NCI-H1105 treated with DMSO at 0.1 percent for 48 hours (cell line): ENCODE data around the gene PSMD12.
"Not testable (repeated sequence)": the region's sequence is repeated elsewhere in the genome, so short reads cannot be mapped to it uniquely, and the experiment has no call there.

Experiments used
- DNase-seq: peaks from one replicate; lab custom pipeline; 2025; lab: John Stamatoyannopoulos, UW

Gene PSMD12

DNA sequence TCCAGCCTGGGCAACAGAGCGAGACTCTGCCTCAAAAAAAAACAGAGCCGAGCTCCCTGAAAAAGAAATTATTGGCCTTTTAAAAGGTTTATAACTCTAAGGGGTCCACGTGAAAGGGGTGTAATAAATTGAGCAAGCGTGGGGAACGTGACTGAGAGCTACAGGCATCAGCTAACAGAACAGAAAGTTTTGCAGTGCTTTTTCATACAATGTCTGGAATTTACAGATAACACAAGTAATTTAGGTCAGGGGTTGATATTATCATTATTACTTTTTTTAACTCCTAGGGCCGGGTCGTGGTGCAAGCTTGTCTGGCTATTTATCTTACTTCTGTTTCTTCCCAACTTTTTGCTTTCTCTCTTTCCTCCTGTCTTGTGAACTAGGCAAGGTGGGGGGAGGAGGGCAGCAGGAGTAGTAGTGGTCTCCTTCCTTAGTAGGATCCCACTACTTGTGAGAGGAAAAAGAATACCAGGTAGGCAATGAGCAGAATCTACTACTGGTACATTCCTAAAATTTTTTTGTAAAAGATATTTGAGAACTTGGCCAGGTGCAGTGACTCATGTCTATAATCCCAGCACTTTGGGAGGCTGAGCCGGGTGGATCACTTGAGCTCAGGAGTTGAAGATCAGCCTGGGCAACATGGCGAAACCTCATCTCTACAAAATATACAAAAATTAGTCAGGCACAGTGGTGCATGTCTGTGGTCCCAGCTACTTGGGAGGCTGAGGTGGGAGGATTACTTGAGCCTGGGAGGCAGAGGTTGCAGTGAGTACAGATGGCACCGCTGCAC is 60.7 kb downstream of the PSMD12 start:
- DNase-seq: not testable (repeated sequence)

DNA sequence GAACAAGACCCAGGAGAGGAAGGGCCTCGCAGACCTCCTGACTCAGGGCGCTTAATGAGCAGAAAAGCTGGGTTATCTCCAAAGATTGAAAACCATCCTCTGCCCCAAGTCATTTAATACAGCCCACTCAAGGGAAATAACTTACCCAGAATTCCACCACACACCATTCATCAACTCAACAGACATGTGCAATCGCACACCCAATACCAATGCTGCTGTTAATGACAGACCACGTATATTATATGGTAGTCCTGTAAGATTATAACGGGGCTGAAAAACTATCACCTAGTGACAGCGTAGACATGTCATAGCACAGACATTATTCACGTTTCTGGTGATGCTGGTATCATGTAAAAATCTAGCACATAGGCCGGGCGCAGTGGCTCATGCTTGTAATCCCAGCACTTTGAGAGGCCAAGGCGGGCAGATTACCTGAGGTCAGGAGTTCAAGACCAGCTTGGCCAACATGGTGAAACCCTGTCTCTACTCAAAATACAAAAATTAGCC is 68.9 kb downstream of the PSMD12 start:
- DNase-seq: no peak

DNA sequence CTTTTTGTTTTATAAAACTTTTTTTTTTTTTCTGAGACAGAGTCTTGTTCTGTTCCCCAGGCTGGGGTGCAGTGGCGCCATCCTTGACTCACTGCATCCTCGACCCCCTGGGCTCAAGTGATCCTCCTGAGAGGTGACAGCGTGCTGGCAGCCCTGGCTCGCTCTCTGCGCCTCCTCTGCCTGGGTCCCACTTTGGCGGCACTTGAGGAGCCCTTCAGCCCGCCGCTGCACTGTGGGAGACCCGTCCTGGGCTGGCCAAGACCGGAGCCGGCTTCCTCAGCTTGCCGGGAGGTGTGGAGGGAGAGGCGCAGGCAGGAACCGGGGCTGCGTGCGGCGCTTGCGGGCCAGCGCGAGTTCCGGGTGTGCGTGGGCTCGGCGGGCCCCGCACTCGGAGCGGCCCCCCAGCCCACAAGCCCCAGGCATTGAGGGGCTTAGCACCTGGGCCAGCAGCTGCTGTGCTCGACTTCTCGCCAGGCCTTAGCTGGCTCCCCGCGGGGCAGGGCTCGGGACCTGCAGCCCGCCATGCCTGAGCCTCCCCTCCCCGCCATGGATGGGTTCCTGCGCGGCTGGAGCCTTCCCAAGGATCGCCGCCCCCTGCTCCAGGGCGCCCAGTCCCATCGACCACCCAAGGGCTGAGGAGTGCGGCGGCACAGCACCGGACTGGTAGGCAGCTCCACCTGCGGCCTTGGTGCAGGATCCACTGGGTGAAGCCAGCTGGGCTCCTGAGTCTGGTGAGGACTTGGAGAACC is 71.8 kb downstream of the PSMD12 start:
- DNase-seq: no peak

DNA sequence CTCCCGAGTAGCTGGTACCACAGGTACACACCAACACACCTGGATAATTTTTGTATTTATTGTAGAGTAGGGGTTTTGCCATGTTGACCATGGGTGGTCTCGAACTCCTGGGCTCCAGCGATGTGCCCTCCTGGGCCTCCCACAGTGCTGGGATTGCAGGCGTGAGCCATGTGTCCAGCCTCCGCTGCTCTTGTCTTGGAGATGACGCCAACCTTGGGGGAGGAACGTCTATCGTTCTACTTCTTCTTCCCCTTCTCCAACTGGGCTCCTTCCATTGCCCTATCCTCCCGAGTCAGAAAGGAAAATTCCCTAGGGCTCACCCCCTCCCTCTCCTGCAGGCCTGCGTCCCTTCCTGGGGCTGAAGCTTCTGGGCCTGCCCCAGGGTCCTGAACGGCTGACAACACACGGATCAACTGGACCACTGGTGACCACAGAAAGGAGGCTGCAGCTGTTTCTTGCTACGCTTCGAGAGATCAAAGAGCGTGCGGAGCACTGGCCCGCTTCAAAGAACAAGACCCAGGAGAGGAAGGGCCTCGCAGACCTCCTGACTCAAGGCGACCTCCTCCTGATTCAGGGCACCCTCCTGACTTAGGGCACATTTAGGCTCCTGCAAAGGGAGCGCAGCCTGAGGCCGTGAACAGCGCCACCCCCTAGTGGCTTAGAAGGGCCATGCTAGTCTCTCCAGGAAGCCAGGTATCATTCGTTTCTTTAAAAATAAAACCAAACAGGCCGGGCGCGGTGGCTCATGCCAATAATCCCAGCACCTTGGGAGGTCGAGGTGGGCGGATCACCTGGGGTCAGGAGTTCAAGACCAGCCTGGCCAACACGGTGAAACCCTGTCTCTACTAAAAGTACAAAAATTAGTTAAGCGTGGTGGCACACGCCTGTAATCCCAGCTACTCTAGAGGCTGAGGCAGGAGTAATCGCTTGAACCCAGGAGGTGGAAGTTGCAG is 72.8 kb downstream of the PSMD12 start:
- DNase-seq: peak; percentile 0

DNA sequence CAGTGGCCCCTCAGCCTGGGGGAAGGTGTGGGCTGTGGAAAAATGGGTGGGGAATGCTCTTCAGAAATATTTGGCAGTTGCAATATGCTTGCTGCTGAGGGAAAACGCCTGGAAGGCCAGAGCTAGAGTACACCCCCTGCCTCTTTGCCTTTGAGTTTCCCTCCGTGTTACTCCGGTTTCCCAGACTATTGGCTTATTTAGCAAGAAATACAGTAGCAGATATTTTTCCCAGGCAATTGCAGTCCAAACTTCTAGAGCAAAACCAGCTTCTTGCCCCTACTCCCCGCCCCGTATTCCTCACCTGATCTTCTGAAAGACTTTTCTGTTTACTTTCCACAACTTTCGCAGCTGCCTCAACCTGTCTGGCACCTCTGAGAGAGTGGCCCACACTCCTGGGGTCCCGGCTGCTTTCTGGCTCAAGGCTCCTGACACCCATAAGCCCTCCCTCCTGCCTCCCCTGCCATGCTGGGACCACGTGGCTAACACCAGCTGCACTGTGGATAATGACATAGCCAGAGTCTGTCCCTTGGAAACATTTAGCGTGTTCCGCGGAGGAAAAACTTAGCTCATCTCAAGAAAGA is 75.6 kb downstream of the PSMD12 start:
- DNase-seq: no peak

DNA sequence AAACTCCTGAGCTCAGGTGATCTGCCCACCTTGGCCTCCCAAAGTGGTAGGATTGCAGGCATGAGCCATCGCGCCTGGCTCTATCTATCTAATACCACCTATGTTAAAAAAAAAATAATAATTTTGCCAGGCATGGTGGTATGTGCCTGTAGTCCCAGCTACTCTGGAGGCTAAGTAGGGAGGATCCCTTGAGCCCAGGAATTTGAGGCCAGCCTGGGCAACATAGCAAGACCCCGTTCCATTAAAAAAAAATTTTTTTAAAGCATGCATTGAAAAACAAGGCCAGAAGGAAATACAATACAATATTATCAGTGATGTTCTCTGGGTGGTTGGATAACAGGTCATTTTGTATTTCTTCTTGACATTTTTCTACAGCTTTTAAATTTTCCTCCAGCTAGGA is 76.1 kb downstream of the PSMD12 start:
- no peak for DNase-seq

DNA sequence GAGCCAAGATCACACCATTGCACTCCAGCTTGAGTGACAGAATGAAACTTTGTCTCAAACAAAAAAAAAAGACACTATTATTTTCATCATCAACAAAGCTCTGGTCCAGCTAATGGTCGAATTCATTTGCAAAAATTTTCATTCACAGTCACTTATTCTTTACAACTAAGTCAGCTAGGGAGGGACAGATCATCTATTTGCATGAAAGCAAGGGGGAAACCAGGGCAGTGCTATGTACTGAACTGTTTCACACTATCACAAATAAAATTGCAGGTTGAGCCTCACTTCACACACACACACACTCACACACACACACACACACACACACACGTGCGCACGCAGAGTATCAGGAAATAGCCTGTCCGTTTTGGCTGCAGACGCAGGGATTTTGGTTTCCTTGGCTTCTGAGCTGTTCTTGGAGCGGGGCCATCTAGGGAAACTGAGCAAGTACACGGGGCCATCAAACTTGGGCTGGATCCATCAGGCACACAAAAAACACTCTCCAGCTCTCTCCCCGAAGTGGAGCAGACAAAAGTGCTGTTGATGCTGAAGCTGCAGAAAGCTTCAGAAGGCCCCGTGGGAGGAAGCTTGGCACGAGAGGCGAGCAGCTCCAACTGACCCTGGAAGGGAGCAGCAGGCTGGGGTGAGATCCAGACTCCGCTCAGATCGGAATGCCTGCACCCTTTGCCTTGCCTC is 77.0 kb downstream of the PSMD12 start:
- peak; percentile 2 for DNase-seq
